SU-DHL-6 (cell line): Measurements from ENCODE around the gene SYNDIG1.

Experiments used
- CTCF ChIP-seq: fragments of 200-600 bp; sonication (generic); IDR thresholded peaks from one replicate; pipeline ENCODE4 v1.5.1; 2017; ENCODE audit warnings: antibody characterized with exemption, mild to moderate bottlenecking, low read length, moderate library complexity; ENCODE audit not compliant: insufficient read depth, poor library complexity, severe bottlenecking
- EZH2phosphoT487 ChIP-seq: fragments of 200-600 bp; sonication (generic), shearing (Covaris generic); conservative IDR thresholded peaks from 2 replicates; pipeline ENCODE4 v1.6.1; 2018; ENCODE audit warnings: mild to moderate bottlenecking, antibody characterized with exemption, low read length, moderate library complexity, mixed read lengths

DNA sequence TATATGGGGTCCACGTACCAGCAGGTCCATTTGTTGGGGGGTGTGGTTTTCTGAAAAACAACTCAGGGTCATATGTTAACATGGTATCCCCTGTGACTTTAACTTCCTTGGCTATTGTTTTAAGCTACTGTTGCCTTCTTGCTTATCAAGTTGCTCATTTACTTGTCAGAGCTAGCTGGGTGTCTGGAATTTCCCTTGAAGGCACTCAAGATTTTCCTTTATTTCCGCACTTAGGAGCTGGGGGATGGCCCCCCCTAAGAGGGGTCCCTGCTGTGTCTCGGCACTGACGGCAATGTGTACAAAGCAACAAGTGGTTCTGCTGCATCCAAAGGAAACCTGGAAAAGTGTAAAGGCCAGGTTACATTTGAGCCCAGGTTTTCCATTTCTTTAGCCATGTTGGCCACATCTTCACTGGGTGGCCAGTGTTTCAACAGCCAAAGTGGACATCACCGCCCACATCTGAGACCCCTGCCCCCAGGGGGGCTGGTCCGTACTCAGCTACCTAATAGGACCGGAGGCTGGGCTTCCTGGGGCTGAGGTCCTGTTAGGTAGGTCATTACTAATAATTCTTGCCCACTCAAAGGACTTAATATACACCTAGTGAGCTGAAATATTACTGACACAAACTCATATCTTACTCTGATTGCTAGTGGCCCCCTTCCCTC, 24.8 kb upstream of the SYNDIG1 start:
- TF ChIP-seq CTCF (no peak), EZH2phosphoT487 (no peak)
